PFSK-1 (cell line): ENCODE measurements around the gene PPP3CA.

Experiments used
- FOXP2 ChIP-seq: optimal IDR thresholded peaks from 2 replicates; pipeline ENCODE3; 2011; ENCODE audit warnings: borderline replicate concordance, control low read depth, inconsistent platforms; ENCODE audit not compliant: insufficient read depth; ENCODE audit errors: extremely low read length, extremely low read depth
- POLR2AphosphoS5 ChIP-seq: IDR thresholded peaks from 2 replicates; pipeline ENCODE4 v1.6.1; 2012; ENCODE audit warnings: low read depth, mild to moderate bottlenecking, control low read depth, low read length, moderate library complexity
- SIN3A ChIP-seq: IDR thresholded peaks from 2 replicates; pipeline ENCODE4 v1.6.1; 2012; ENCODE audit warnings: mild to moderate bottlenecking, low read length, moderate library complexity, borderline replicate concordance; ENCODE audit not compliant: insufficient read depth
- TAF1 ChIP-seq: IDR thresholded peaks from 2 replicates; pipeline ENCODE4 v1.6.1; 2012; ENCODE audit warnings: low read length, control low read depth, borderline replicate concordance; ENCODE audit not compliant: insufficient read depth
- TF ChIP-seq, protein P1 (sequence below), 2 experiments: IDR thresholded peaks; 2 replicates each; pipeline versions ENCODE4 v1.6.1 to v1.8.0; 2011 to 2012; ENCODE audit warnings: low read depth in 2 of 2, low read length in 2 of 2, control low read depth in 1 of 2, inconsistent platforms in 1 of 2, mild to moderate bottlenecking in 1 of 2, moderate library complexity in 1 of 2; ENCODE audit not compliant: insufficient read depth in 1 of 2

PPP3CA gene

DNA sequence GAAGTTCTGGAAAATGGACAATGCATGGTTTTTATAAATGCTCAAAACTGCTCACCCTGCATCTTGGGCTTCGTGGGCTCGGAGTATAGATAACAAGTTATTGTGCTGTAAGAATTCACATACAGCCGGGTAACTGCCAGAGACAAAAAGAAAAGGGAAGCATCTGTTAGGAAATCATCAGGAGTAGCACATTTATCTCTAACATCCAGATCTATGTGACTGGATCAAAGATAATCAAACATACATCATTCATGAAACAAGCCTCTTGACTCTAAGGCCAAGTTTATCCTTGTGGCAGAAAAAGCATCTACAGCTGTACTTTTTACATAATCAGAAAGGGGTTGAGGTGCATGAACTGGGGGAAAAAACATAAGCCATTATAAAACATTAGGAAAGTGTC is 264.2 kb downstream of the PPP3CA start:
- TF ChIP-seq POLR2AphosphoS5, result no peak
- no peak for TF ChIP-seq SIN3A
- no peak for TF ChIP-seq FOXP2
- no peak for TF ChIP-seq TAF1
- TF ChIP-seq, protein P1, sequence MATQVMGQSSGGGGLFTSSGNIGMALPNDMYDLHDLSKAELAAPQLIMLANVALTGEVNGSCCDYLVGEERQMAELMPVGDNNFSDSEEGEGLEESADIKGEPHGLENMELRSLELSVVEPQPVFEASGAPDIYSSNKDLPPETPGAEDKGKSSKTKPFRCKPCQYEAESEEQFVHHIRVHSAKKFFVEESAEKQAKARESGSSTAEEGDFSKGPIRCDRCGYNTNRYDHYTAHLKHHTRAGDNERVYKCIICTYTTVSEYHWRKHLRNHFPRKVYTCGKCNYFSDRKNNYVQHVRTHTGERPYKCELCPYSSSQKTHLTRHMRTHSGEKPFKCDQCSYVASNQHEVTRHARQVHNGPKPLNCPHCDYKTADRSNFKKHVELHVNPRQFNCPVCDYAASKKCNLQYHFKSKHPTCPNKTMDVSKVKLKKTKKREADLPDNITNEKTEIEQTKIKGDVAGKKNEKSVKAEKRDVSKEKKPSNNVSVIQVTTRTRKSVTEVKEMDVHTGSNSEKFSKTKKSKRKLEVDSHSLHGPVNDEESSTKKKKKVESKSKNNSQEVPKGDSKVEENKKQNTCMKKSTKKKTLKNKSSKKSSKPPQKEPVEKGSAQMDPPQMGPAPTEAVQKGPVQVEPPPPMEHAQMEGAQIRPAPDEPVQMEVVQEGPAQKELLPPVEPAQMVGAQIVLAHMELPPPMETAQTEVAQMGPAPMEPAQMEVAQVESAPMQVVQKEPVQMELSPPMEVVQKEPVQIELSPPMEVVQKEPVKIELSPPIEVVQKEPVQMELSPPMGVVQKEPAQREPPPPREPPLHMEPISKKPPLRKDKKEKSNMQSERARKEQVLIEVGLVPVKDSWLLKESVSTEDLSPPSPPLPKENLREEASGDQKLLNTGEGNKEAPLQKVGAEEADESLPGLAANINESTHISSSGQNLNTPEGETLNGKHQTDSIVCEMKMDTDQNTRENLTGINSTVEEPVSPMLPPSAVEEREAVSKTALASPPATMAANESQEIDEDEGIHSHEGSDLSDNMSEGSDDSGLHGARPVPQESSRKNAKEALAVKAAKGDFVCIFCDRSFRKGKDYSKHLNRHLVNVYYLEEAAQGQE (IDR thresholded peaks at IDR 0.05; ENCODE audit: insufficient read depth in 1 of 2, low read depth in 2 of 2, low read length in 2 of 2), result no peak

DNA sequence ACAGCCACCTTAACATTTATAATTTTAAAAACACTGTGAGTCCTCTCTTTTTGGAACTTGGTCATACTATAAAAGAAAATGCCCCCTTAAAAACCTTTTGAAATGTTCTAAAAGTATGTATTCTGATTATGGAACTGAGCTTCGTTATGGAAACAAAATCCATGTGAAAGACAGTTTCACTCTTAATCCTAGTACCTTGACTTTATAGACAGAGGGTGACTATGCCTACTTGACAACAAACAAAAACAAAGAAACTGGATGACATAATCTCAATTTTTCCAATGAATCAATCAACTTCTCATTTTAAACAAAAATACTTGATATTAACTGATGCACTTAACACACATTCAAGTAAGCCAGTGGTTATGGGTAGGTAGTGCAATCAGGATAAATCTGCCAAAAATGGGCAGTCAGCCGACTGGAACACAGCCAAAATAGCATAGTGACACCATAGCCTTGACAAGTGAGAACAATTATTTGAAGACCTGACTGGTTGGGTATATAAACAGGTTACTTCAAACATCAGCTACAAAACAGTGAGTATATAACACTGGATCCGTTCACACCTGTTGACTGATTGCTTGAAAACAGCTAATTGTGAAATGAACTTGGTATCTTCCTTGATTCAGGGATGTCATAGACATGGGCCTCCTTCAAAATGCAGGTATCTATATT is 265.5 kb downstream of the PPP3CA start:
- TF ChIP-seq, protein P1 (IDR thresholded peaks at IDR 0.05; ENCODE audit: insufficient read depth in 1 of 2, low read depth in 2 of 2, low read length in 2 of 2), result no peak
- TF ChIP-seq POLR2AphosphoS5 (no peak), TAF1 (no peak), FOXP2 (no peak), SIN3A (no peak)

DNA sequence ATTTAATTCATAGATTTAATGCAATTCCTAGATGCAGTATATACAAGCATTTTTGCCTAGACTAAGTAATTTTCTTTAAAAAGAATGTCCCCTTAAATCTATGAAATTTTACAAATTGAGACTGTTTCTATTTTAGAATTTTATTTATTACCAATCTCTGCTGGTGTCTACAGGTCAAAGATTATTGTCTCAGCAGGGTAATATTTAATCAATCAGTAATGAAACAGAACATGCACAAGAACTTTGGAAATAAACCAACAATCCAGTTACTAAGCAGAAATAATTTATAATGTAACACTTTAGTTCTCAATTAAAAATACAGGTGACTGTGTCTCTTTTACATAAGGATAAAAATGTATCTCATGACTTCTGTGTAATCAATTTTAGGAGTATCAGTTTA is 266.2 kb downstream of the PPP3CA start:
- TF ChIP-seq POLR2AphosphoS5, result no peak
- no peak for TF ChIP-seq FOXP2
- TF ChIP-seq TAF1, result no peak
- no peak for TF ChIP-seq SIN3A
- TF ChIP-seq, protein P1 (IDR thresholded peaks at IDR 0.05; ENCODE audit: insufficient read depth in 1 of 2, low read depth in 2 of 2, low read length in 2 of 2), result no peak

DNA sequence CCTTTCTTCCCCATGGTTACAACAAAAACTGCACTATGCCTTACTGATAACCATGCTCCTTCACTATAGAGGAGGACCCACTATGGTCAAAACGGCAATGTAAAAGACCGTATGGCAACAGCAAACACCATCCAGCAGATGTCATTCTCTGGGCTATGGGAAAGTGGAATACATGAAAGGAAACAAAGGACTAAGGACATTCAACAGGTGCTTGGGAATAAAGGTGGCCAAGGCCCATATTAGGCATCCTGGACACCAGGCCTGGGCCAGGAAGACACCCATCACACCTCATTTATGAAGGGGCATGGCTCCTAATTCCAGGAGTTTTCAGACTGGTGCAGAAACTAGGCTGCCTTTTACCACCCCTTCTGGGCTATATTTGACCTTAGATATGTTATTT is 268.4 kb downstream of the PPP3CA start:
- TF ChIP-seq FOXP2 (no peak), SIN3A (no peak), POLR2AphosphoS5 (no peak), TAF1 (no peak)
- TF ChIP-seq, protein P1 (IDR thresholded peaks at IDR 0.05; ENCODE audit: insufficient read depth in 1 of 2, low read depth in 2 of 2, low read length in 2 of 2), result no peak
